ENCODE results near the gene FALEC. TPM values are rescaled to one million over a fixed set of nuclear protein-coding genes. Genes with fewer than 3 reads are reported as not detected.
"Not testable (repeated sequence)": the region's sequence is repeated elsewhere in the genome, so short reads cannot be mapped to it uniquely, and the experiment has no call there.

Gene FALEC
- total RNA-seq, 1 experiment from 2014 or later, result not detected

DNA sequence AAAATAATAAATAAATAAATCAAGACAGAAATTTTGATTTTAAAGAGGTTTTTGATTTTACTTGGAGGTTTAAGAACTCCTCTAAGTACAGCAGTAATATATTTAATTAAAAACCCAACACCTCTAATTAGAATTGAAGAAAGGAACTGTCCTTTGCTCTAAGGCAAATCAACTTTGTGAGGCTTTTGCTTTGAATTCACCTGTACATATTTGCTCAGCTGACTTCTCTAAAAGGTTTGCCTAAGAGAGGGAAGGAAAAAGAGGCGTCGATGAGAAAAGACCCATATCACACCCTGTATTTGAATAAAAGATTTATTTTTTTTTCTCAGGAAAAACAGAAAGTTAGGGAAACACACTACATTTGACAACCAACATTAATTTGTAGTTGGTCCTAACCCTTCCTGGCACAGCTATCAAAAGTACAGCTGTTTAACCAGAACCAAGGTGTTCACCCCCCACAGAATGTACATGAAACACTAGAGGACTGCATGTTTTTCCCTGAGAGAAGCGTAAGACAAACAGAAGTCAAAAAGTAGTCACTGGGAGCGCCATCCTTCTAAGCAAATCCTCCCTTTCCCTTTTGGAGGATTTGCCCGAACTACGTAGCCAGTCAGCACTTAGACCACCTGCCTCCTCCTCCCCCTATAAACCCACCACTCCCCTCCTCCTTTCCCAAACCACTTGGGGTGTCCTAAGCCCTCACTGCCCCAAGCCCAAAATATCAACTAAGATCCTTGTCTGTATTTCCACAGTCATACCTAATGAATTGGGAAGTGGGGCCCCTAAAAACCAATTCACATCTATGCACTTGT, 58.9 kb downstream of the FALEC start:
- DNase-seq (ENCODE audit: low spot score), result peak; percentile 4

GRCh38 chr1:150575072-150575489, 59.5 kb downstream of the FALEC start:
- DNase-seq (ENCODE audit: low spot score), result peak; percentile 3

- DNase-seq (ENCODE audit: low spot score), result no peak
Observed at GRCh38 chr1:150575518-150576366, 60.2 kb downstream of the FALEC start.

- no peak for DNase-seq (ENCODE audit: low spot score)
Observed at GRCh38 chr1:150576367-150576711, 60.8 kb downstream of the FALEC start.

GRCh38 chr1:150576794-150577556, 61.4 kb downstream of the FALEC start:
- no peak for DNase-seq (ENCODE audit: low spot score)

- no peak for DNase-seq (ENCODE audit: low spot score)
Observed at GRCh38 chr1:150577557-150578271, 62.2 kb downstream of the FALEC start.

- DNase-seq (ENCODE audit: low spot score), result no peak
Observed at GRCh38 chr1:150578272-150579109, 62.9 kb downstream of the FALEC start.

DNA sequence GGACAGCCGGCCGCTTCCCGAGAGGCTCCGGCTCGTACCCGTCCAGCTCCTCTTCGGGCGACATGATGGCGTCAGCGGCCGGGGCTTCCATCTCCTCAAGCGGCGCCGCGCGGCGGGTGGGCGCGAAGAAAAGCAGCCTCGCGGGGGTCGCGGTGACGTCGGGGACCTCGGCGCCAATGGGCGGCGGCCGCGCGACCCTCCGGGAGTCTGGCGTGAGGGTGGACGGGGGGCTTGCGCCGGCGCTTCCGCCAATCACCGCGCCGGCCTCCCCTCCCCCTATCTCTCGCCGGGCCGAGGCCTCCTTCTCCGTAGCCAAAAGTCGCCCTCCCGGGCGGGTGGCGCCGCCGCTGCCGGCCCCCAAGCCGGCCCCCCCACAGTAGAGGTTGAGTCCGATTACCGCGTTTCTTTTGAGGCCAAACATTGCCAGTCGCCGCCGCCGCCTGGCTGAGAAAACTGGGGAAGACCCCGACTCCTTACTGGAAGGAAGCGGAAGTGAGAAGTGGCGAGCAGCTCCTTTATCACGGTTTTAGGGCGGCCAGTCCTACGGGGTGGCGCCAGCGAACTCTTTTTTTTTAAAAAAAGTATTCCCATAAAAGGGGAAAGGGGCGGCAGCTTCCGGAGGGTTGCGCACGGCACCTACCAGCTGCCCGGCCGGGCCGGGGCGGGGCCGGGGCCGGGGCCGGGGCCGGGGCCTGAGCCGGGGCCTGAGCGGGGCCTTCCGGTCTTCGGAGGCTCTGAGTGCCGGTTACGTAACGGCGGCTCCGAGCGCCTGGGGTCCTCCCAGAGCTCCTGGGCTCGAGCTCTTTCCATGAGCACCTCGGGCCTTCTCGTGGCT, 63.8 kb downstream of the FALEC start, which contains the start of gene MCL1:
TSS of gene MCL1 (minus strand) at position 501 of the 835 bp plus-strand sequence. CDS start at position 421, 80 bp downstream.
- DNase-seq (ENCODE audit: low spot score), result peak; percentile 96

GRCh38 chr1:150579945-150580642, 64.5 kb downstream of the FALEC start:
- no peak for DNase-seq (ENCODE audit: low spot score)

DNA sequence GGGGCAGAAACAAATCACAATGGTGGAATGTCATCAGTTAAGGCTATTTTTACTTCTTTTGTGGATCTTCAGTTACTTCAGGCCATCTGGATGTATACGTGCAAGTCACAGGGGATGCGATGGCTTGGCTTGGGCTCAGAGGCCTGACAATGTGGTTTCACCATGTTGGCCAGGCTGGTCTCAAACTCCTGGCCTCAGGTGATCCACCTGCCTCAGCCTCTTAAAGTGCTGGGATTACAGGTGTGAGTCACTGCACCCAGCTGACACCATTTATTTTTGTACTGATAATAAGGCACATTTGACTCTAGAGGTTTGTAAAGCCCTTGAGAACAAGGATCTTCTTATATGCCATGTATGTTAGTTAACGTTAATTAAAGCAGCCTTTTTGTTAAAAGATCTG, 65.4 kb downstream of the FALEC start:
- DNase-seq (ENCODE audit: low spot score), result not testable (repeated sequence)

GRCh38 chr1:150581437-150581836, 65.9 kb downstream of the FALEC start:
- not testable (repeated sequence) for DNase-seq (ENCODE audit: low spot score)

DNA sequence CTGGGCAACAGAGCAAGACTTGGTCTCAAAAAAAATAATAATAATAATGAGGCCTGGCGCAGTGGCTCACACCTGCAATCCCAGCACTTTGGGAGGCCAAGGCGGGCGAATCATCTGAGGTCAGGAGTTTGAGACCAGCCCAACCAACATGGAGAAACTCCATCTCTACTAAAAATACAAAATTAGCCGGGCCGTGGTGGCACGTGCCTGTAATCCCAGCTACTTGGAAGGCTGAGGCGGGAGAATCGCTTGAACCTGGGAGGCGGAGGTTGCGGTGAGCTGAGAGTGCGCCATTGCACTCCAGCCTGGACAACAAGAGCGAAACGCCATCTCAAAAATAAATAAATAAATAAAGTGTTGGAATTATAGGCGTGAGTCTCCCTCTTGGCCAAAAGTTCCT, 66.4 kb downstream of the FALEC start:
- not testable (repeated sequence) for DNase-seq (ENCODE audit: low spot score)

DNA sequence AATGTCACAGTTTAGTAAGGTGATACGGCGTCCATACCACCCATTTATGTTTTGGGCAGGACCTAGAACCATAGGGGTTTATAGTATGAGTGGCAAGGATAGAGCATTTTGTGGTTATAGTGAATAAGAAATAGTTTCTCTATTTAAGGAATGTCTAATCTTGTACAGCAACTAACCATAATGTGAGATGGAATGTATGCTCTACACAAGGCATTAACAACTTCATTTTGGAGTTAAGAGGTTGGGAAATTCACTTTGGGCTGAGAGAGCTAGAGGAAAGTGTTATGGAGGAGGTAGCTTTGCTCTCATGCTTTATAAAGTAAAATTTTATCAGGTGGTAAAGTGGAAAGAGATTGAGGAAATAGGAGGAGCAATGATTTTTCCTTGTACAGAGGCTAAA, 66.8 kb downstream of the FALEC start:
- no peak for DNase-seq (ENCODE audit: low spot score)

Other genes with a start within 250 kb of the FALEC start
- gene APH1A, start 246.7 kb upstream of the FALEC start, total RNA-seq (2014; rRNA removed; shearing (Covaris generic)), result 129 and 140 TPM in 2 replicates
- gene C1orf54, start 243.0 kb upstream of the FALEC start, total RNA-seq (2014; rRNA removed; shearing (Covaris generic)), result 4.4 and 6.7 TPM in 2 replicates
- gene CIART, start 233.2 kb upstream of the FALEC start, total RNA-seq (2014; rRNA removed; shearing (Covaris generic)), result 8.6 and 15.6 TPM in 2 replicates
- 28.2 and 36.6 TPM in 2 replicates for gene MRPS21, start 221.9 kb upstream of the FALEC start, total RNA-seq (2014; rRNA removed; shearing (Covaris generic))
- 29.2 and 32.3 TPM in 2 replicates for gene PRPF3, start 194.2 kb upstream of the FALEC start, total RNA-seq (2014; rRNA removed; shearing (Covaris generic))
- 9.3 and 10.2 TPM in 2 replicates for gene RPRD2, start 151.6 kb upstream of the FALEC start, total RNA-seq (2014; rRNA removed; shearing (Covaris generic))
- gene TARS2, start 28.3 kb upstream of the FALEC start, total RNA-seq (2014; rRNA removed; shearing (Covaris generic)), result 8.4 and 12.8 TPM in 2 replicates
- 27.5 and 28.6 TPM in 2 replicates for gene ECM1, start 7.6 kb upstream of the FALEC start, total RNA-seq (2014; rRNA removed; shearing (Covaris generic))
- gene ADAMTSL4, start 33.7 kb downstream of the FALEC start, total RNA-seq (2014; rRNA removed; shearing (Covaris generic)), result 0.80 and 1.1 TPM in 2 replicates
- 95.2 and 98.6 TPM in 2 replicates for gene MCL1, start 63.9 kb downstream of the FALEC start, total RNA-seq (2014; rRNA removed; shearing (Covaris generic))
- 143 and 154 TPM in 2 replicates for gene ENSA, start 113.9 kb downstream of the FALEC start, total RNA-seq (2014; rRNA removed; shearing (Covaris generic))
- 8.4 and 10.1 TPM in 2 replicates for gene GOLPH3L, start 181.4 kb downstream of the FALEC start, total RNA-seq (2014; rRNA removed; shearing (Covaris generic))
- gene HORMAD1, start 205.1 kb downstream of the FALEC start, total RNA-seq (2014; rRNA removed; shearing (Covaris generic)), result not detected in 2 replicates